Activated CD8-positive, alpha-beta T cell treated with anti-CD3 and anti-CD28 coated beads for 36 hours (primary cell): ENCODE data around the gene CKM. TPM values are rescaled to one million over a fixed set of nuclear protein-coding genes. Genes with fewer than 3 reads are reported as not detected.

Experiments used
- ATAC-seq: fragments of 200-7000 bp; cut with Tn5 transposase; one replicate; pipeline ENCODE4 v1.10.0; 2021; ENCODE audit warnings: mild to moderate bottlenecking, moderate library complexity
- CTCF ChIA-PET: fragments of 350-600 bp; sonication (Branson Sonifier 250); formaldehyde crosslinking; loops from one replicate; lab custom pipeline; 2021; ENCODE audit warnings: antibody characterized with exemption; lab: Charles Lee
- POLR2A ChIA-PET: fragments of 350-600 bp; sonication (Branson Sonifier 250); formaldehyde crosslinking; loops from one replicate; lab custom pipeline; 2021; ENCODE audit warnings: antibody characterized with exemption; lab: Charles Lee
- DNase-seq: peaks from one replicate; pipeline ENCODE4 v3.0.0-alpha.2; 2020
- H3K27ac Mint-ChIP-seq: one replicate; pipeline ENCODE4 v1.8.0; 2021; ENCODE audit warnings: mild to moderate bottlenecking, mixed read lengths
- H3K27me3 Mint-ChIP-seq: one replicate; pipeline ENCODE4 v1.8.0; 2021; ENCODE audit warnings: mixed read lengths
- H3K36me3 Mint-ChIP-seq: one replicate; pipeline ENCODE4 v1.8.0; 2021; ENCODE audit warnings: low read depth, mixed read lengths
- H3K4me1 Mint-ChIP-seq: one replicate; pipeline ENCODE4 v1.8.0; 2021; ENCODE audit warnings: low read depth, mixed read lengths
- H3K4me3 Mint-ChIP-seq: one replicate; pipeline ENCODE4 v1.8.0; 2021; ENCODE audit warnings: mild to moderate bottlenecking, moderate library complexity, mixed read lengths
- H3K9me3 Mint-ChIP-seq: one replicate; pipeline ENCODE4 v1.8.0; 2021; ENCODE audit warnings: mixed read lengths
- intact Hi-C: fragments of 100-400 bp; cut with micrococcal nuclease; formaldehyde crosslinking; loops from one replicate; pipeline ENCODE4 v1.10.0; 2022
- total RNA-seq, 2 experiments: library from RNA; stranded (reverse); gene quantifications; one replicate each; pipeline ENCODE4 v1.2.3, GENCODE V29; 2021
- TF ChIP-seq, protein P1 (sequence below): fragments of 200-600 bp; IDR thresholded peaks from one replicate; pipeline ENCODE4 v1.8.0; 2022; ENCODE audit warnings: antibody characterized with exemption, mild to moderate bottlenecking

CKM gene
- total RNA-seq, 2 experiments from 2014 or later = not detected

DNA sequence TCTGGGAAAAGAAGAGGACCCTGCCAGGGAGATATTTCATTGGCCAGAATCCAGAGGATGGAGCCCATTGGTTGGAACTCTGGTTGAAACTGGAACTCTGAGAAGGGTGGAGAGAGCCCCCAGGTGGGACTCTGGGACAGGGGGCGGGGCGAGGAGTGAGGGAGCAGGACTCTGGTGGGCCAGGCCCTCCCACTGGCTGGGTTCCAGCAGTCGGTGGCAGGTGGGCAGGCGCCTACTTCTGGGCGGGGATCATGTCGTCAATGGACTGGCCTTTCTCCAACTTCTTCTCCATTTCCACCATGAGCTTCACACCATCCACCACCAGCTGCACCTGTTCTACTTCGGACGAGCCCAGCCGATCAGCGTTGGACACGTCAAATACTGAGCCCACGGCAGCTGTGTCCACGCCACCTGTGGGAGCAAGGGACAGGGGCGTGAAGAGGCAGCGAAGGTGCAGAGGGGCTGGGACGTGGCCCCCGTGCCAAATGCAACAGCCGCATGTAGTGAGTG, 16.1 kb downstream of the CKM start:
- POLR2A ChIA-PET = no interaction called here

DNA sequence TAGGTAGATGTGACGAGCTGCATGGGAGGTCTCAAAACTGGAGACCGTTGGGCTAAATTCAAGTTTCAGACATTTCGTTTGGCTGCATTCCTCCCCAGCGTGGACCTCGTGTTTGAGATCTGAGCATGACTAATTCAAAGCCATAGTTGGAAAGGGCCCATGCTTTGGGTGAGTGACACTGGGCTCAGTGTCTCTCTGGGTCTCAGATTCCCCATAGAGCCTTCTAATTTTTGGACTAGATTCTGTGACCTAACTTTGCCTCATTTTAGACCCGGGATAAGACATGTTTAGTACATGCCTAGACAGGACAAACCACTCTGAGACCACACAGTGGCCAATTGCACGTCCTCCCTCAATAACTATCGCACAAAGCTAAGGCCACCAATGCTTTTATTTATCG, 16.6 kb downstream of the CKM start:
- POLR2A ChIA-PET = no interaction called here
- Mint-ChIP-seq H3K4me1 (no peaks in the 10 kb centered on the region), H3K4me3 (no peak overlapping the region), H3K27me3 (no peaks in the 10 kb centered on the region), H3K36me3 (no peaks in the 10 kb centered on the region), H3K27ac (no peak overlapping the region), H3K9me3 (no peaks in the 10 kb centered on the region)
- CTCF ChIA-PET = interaction anchor here (1.1 kb wide), 1 partner anchor 33 kb away, joined by 3 read pairs; no protein-coding TSS in a partner anchor
- TF ChIP-seq, protein P1, sequence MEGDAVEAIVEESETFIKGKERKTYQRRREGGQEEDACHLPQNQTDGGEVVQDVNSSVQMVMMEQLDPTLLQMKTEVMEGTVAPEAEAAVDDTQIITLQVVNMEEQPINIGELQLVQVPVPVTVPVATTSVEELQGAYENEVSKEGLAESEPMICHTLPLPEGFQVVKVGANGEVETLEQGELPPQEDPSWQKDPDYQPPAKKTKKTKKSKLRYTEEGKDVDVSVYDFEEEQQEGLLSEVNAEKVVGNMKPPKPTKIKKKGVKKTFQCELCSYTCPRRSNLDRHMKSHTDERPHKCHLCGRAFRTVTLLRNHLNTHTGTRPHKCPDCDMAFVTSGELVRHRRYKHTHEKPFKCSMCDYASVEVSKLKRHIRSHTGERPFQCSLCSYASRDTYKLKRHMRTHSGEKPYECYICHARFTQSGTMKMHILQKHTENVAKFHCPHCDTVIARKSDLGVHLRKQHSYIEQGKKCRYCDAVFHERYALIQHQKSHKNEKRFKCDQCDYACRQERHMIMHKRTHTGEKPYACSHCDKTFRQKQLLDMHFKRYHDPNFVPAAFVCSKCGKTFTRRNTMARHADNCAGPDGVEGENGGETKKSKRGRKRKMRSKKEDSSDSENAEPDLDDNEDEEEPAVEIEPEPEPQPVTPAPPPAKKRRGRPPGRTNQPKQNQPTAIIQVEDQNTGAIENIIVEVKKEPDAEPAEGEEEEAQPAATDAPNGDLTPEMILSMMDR = no peak
- ATAC-seq (no peak), DNase-seq (no peak)
- intact Hi-C loops = no loop called here

More for the DNA sequence above, 16.1 kb downstream of the CKM start:
- no peak overlapping the region for H3K4me3 Mint-ChIP-seq
- DNase-seq = no peak
- H3K36me3 Mint-ChIP-seq = no peaks in the 10 kb centered on the region
- ATAC-seq = no peak
- TF ChIP-seq, protein P1 = no peak
- H3K27me3 Mint-ChIP-seq = no peaks in the 10 kb centered on the region
- CTCF ChIA-PET = interaction anchor here (1.1 kb wide), 1 partner anchor 33 kb away, joined by 3 read pairs; no protein-coding TSS in a partner anchor
- no peaks in the 10 kb centered on the region for H3K9me3 Mint-ChIP-seq
- H3K27ac Mint-ChIP-seq = no peak overlapping the region
- intact Hi-C loops = no loop called here
- no peaks in the 10 kb centered on the region for H3K4me1 Mint-ChIP-seq

DNA sequence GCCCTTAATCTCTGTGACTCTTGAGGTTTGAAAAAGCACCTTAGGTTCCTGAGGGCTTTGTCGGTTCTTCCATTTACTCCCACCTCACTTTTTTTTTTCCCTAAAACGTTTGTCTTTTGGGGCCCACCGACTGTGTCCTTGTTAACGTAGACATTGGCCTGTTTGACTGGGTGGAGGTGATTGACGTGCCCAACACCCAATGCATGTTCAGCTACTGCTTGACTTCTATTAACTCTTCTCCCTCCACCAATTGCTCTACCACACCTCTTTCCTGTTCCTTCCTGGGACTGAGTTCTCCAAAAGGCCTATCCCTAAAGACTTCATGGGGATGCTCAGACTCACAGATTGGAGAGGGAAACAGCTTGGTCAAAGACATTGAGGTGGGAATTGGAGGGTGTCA, 17.3 kb downstream of the CKM start:
- ChIA-PET POLR2A (no interaction called here), CTCF (no interaction called here)
- intact Hi-C loops = no loop called here
- DNase-seq (peak; percentile 12), ATAC-seq (no peak)
- H3K9me3 Mint-ChIP-seq = no peaks in the 10 kb centered on the region
- no peaks in the 10 kb centered on the region for H3K4me1 Mint-ChIP-seq
- TF ChIP-seq, protein P1 = no peak
- H3K27me3 Mint-ChIP-seq = no peaks in the 10 kb centered on the region
- H3K27ac Mint-ChIP-seq = no peak overlapping the region
- H3K4me3 Mint-ChIP-seq = no peak overlapping the region
- no peaks in the 10 kb centered on the region for H3K36me3 Mint-ChIP-seq

DNA sequence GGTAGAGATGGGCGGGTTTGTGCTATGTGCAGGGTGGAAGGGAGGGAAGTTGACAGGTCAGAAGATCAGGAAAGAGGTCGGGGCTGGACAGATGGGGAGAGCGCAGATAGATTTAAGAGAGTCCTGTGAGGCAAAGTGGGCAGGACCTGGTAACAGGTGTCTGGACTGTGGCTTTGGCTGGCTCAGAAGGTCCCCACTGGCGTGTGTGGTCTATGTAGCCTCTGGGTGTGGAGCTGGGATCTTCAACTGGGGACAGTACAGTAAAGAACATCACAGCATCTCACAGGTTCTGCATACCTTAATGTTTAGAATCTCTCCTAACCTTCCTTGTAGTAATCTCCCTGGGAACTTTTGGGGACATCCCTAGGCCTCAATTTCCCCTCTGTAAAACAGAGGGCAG, 17.7 kb downstream of the CKM start:
- no peak overlapping the region for H3K27ac Mint-ChIP-seq
- intact Hi-C loops = no loop called here
- no peak overlapping the region for H3K4me3 Mint-ChIP-seq
- TF ChIP-seq, protein P1 = no peak
- no peaks in the 10 kb centered on the region for H3K4me1 Mint-ChIP-seq
- no peaks in the 10 kb centered on the region for H3K9me3 Mint-ChIP-seq
- ChIA-PET POLR2A (no interaction called here), CTCF (interaction anchor here (0.7 kb wide), 1 partner anchor 33 kb away, joined by 3 read pairs; no protein-coding TSS in a partner anchor)
- peaks cover 2% of the 10 kb centered on the region for H3K36me3 Mint-ChIP-seq
- H3K27me3 Mint-ChIP-seq = no peaks in the 10 kb centered on the region
- DNase-seq (no peak), ATAC-seq (no peak)

DNA sequence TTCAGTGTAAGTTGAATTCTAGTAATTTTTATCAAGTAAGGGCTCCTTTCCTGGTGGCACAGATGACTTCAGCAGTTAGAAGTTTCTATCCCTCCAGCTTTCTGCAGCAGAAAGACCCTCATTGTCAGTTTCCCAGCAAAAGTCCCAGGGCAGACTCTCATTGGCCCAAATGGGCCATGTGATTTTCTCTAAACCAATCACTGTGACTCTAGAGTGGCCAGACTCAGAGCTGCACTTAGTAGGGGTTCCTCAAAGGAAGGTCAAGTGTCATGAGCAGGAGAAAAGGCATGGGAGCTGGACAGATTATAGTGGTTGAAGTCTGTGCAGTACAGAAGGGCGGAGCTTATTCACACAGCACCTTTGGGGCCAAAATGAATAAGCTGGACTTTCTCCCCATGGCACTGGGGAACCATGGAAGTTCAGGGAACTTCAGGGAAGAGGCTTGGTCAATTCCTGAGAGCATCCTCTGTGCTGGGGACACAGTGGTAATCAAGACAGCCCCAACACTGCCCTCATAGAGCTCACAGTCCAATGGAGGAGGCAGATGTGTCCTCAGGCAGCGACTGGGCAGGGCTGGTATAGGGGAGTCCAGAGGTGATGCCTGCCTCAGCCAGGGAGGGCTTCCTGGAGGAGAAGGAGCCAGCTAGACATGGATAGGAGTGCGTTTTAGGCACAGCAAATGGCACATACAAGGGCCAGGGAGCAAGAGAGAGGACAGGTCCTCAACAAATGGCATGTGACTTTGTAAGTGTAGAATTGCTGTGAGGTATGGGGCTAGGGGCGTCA, 18.3 kb downstream of the CKM start:
- ATAC-seq (no peak), DNase-seq (no peak)
- Mint-ChIP-seq H3K9me3 (no peaks in the 10 kb centered on the region), H3K27me3 (no peaks in the 10 kb centered on the region), H3K36me3 (peaks cover 2% of the 10 kb centered on the region), H3K4me1 (no peaks in the 10 kb centered on the region), H3K4me3 (no peak overlapping the region), H3K27ac (no peak overlapping the region)
- CTCF ChIA-PET = interaction anchor here (0.7 kb wide), 1 partner anchor 34 kb away, joined by 3 read pairs; no protein-coding TSS in a partner anchor
- TF ChIP-seq, protein P1 = no peak
- POLR2A ChIA-PET = interaction anchor here (0.6 kb wide), 1 partner anchor 35 kb away, joined by 4 read pairs; no protein-coding TSS in a partner anchor
- intact Hi-C loops = no loop called here
